IPS DF 4.7 (cell line): Measurements from ENCODE around the gene NEXN.

Experiments used
- DNase-seq: peaks from one replicate; pipeline ENCODE4 v3.0.0-alpha.2; 2013; ENCODE audit warnings: low spot score; ENCODE audit errors: extremely low read depth

Gene NEXN

GRCh38 chr1:77888081-77888780 lies at the start of gene NEXN:
Gene NEXN (plus strand): TSS chr1:77888624. CDS start chr1:77916107, 27,483 bp downstream.
- peak; percentile 7 for DNase-seq

GRCh38 chr1:77841574-77841973 lies 46.9 kb upstream of the NEXN start:
- DNase-seq: no peak

GRCh38 chr1:77845951-77846350 lies 42.5 kb upstream of the NEXN start:
- no peak for DNase-seq

DNA sequence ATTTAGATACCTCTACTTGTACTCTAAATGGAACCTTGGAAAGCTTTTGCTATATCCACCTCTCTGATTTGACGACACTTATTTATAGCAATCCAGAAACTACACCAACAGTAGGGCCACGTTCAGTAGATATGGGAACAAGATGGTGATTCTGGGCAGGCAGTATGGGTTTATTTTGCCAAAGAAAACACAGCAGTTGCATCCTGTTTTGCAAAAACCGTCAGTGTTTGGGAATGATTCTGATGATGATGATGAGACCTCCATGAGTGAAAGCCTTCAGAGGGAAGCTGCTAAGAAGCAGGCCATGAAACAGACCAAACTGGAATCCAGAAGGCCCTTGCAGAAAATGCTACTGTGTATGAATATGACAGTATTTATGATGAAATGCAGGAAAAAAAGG lies 41.5 kb upstream of the NEXN start:
- no peak for DNase-seq

- DNase-seq: no peak
Observed at GRCh38 chr1:77847621-77848080, 40.8 kb upstream of the NEXN start.

DNA sequence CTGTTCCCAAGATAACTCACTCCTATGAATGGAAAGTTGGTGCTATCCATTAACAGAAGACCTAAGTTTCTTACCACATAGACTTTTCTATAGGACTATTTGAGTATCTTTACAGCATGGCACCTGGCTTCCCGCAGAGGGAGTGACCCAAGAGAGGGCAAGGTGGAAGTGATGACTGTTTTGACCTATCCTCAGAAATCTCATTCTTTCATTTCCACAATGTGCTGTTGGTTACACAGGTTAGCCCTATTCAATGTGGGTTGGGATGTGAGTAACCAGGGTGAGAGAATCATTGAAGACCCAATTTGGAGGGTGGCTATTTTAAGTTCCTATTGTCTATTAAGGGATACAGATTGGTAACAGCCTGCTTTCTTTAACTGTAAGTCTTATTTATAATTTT lies 38.3 kb upstream of the NEXN start:
- no peak for DNase-seq

GRCh38 chr1:77857552-77857951 lies 30.9 kb upstream of the NEXN start:
- no peak for DNase-seq

- DNase-seq: no peak
Observed at GRCh38 chr1:77858725-77859124, 29.7 kb upstream of the NEXN start.

- no peak for DNase-seq
Observed at GRCh38 chr1:77859248-77859647, 29.2 kb upstream of the NEXN start.

DNA sequence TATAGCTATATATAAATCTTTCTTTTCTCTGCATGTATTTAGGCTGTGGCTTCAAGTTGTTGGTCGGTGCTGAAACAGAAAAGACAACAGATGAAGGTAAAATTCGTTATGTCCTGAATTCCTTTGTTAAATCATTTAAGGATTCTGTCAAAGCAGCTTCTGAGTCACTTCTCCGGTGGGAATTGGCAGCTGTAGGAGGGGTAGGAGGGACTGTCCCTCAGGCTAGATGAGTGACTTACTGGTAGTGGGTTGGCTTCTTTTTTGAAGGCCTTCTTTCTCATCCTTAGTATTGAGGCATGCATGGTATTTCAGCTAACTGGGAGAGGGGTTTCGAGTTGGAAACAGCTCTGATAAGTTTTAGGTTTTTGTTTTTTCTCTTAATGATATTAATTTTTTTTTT lies 22.1 kb upstream of the NEXN start:
- DNase-seq: no peak

DNA sequence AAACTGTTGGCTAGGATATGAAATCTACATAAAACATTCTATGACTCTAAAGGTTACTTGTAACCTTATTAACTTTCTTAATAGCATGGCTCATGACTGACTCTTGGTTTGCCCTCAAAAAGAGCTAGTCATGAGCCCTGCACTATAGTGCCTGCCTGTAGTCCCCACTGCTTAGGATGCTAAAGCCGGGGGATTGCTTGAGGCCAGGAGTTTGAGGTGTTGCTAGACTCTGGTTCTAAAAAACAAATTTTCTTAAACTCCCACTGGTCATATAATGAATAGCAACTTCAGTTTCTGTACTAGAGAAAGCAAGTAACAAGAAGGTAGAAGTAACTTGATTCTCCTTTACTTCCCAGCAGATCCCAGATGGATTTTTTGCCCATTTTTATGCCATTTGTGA lies 15.8 kb upstream of the NEXN start:
- DNase-seq: no peak

DNA sequence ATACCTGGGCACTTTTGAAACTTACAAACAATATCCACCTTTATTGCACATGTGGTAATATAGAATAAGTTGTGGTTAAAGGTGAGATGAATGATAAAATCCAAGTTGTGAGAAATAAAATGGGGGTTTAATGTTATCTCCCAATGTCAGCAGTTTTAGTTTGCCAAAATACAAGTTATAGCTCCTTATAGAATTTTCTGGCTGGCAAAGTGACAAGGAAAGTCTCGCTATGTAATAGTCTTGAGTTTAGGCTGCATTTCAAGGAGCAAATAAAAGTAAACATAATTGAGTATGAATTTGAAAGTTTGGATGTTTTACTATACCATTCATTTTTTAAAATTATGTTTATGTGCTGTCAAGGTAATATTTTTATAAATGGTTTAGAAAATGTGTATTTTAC lies 15.0 kb upstream of the NEXN start:
- no peak for DNase-seq

GRCh38 chr1:77874804-77875445 lies 13.5 kb upstream of the NEXN start:
- no peak for DNase-seq

DNA sequence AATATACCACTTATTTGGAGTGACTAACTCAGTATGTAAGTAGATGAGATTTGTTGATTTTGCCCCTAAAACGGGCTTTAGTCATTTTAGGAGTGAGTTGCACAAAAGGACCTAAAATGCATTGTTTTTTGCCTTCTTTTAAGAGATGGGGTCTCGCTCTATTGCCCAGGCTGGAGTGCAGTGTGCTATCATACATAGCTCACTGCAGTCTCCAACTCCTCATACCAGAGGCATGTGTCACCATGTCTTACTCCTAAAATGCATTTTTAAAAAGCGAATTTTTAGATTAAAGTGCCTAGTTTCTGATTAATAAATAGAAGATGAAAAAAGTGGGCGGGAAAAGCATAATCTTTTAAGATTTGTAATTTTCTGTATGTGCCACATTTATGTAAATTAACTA lies 11.5 kb upstream of the NEXN start:
- DNase-seq: no peak

- DNase-seq: no peak
Observed at GRCh38 chr1:77881061-77881460, 7.4 kb upstream of the NEXN start.

DNA sequence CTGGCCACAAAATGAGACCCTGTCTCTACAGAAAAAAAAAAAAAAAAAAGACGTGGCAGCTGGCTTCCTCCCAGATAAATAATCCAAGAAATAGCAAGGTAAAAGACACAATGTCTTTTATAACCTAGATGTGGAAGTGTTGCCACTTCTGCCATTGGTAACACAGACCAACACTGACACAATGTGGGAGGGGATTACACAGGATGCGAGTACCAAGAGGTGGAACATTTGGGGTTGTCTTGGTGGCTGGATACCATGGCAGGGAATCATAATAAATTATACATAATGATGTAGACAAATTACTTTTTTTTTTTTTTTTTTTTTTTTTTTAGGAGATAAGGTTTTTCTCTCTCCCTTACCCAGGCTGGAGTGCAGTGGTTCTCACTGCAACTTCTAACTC lies 6.0 kb upstream of the NEXN start:
- no peak for DNase-seq

- peak; percentile 14 for DNase-seq
Observed at GRCh38 chr1:77888781-77889642, 588 bp downstream of the NEXN start.

GRCh38 chr1:77889671-77890070 lies 1.2 kb downstream of the NEXN start:
- DNase-seq: no peak

- DNase-seq: no peak
Observed at GRCh38 chr1:77891200-77891599, 2.8 kb downstream of the NEXN start.

- no peak for DNase-seq
Observed at GRCh38 chr1:77899647-77900320, 11.4 kb downstream of the NEXN start.

DNA sequence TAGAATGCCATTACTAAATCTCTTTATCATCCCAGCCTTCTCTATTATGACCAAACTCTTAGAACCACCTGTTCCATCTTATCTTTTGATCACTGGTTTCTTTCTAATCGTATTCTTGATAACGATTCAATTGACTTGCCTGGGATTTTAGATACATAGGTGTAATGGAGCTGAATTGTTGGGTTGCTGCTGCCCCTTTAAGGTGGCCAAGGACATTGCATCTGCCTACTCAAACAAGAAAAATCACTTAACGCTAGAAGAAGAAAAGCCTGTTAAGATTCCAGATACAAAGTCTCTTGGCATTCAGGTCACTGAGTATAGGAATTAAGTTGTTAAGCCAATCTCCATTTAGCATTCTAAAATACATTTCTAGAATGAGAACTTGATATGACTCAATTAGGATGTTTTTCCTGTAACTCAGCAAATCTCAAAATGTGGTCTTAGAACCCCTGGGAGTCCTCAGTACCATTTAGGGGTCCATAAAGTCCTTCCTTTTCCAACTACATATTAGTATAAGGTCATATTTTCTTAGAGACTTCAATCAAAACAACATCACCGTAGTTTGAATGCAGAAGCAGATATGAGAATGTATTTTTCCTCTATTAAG lies 12.4 kb downstream of the NEXN start:
- DNase-seq: peak; percentile 3
